Activated B cell treated with CpG ODN at 0.5 μM for 24 hours (primary cell): Measurements from ENCODE around the gene CSTF1. TPM values are rescaled to one million over a fixed set of nuclear protein-coding genes. Genes with fewer than 3 reads are reported as not detected.

Experiments
- ATAC-seq: fragments of 200-7000 bp; cut with Tn5 transposase; one replicate; pipeline ENCODE4 v1.10.0; 2021; ENCODE audit warnings: low read depth, mild to moderate bottlenecking, moderate library complexity
- CTCF ChIA-PET: fragments of 350-600 bp; sonication (Branson Sonifier 250); formaldehyde crosslinking; loops from one replicate; lab custom pipeline; 2021; ENCODE audit warnings: antibody characterized with exemption; lab: Charles Lee
- POLR2A ChIA-PET: fragments of 350-600 bp; sonication (Branson Sonifier 250); formaldehyde crosslinking; loops from one replicate; lab custom pipeline; 2021; ENCODE audit warnings: antibody characterized with exemption; lab: Charles Lee
- DNase-seq: peaks from one replicate; pipeline ENCODE4 v3.0.0; 2022
- H3K27ac Mint-ChIP-seq: one replicate; pipeline ENCODE4 v1.8.0; 2020; ENCODE audit warnings: mixed read lengths
- H3K27me3 Mint-ChIP-seq: one replicate; pipeline ENCODE4 v1.8.0; 2021; ENCODE audit warnings: mixed read lengths
- H3K36me3 Mint-ChIP-seq: one replicate; pipeline ENCODE4 v1.8.0; 2021; ENCODE audit warnings: low read depth, mixed read lengths
- H3K4me1 Mint-ChIP-seq: one replicate; pipeline ENCODE4 v1.8.0; 2021; ENCODE audit warnings: mixed read lengths
- H3K4me3 Mint-ChIP-seq: one replicate; pipeline ENCODE4 v1.8.0; 2020; ENCODE audit warnings: mild to moderate bottlenecking, mixed read lengths
- H3K9me3 Mint-ChIP-seq: one replicate; pipeline ENCODE4 v1.8.0; 2020; ENCODE audit warnings: mixed read lengths
- intact Hi-C: fragments of 100-400 bp; cut with micrococcal nuclease; formaldehyde crosslinking; loops from one replicate; pipeline ENCODE4 v1.15.1; 2024
- total RNA-seq: library from RNA; stranded (reverse); gene quantifications from 2 replicates; pipeline ENCODE4 v1.2.3, GENCODE V29; 2022
- TF ChIP-seq, protein P1 (sequence below): fragments of 200-600 bp; IDR thresholded peaks from one replicate; pipeline ENCODE4 v1.8.0; 2022; ENCODE audit warnings: antibody characterized with exemption, mild to moderate bottlenecking

Gene CSTF1
- total RNA-seq, 1 donor from 2014 or later, result 36.2 TPM

DNA sequence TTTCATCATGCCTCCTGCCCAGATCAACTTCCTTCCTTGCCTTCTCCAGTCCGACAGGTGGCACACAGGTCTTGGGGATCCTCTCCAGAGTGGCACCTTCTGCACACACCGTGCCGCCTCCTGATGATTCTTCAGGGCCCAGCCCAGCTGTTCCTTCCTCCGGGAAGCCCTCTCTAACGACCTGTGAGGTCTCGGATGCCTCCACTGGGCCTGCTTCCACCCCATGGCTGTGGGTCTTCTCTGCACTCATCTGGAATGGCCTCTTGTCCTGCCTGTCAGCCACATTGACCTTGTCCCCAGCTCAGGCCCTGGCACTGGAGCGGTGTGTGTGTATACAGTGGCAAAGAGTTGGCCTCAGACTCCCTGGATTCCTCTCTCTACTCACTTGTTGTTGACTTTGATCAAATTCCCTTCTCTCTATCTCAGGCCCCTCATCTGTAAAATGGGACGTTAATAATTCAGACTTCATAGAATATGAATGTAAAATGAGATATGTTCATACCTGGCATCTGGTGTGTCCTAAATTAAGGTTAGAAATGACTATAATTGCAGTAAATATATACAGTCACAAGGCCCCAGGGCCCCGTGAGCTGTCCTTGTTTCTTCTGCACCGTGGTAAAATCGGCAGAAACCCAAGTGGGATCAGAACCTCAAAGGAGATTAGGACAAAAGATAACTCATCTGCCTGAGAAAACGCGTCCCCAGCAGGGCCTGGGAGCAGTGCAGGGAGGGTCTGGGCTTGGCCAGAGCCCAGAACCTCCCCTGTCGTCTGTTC lies 32.1 kb upstream of the CSTF1 start:
- Mint-ChIP-seq H3K9me3 (no peaks in the 10 kb centered on the region), H3K27ac (no peak overlapping the region), H3K4me3 (peak overlapping the region; percentile 72), H3K27me3 (no peaks in the 10 kb centered on the region), H3K36me3 (peaks cover 1% of the 10 kb centered on the region), H3K4me1 (peaks cover 16% of the 10 kb centered on the region)
- DNase-seq (no peak), ATAC-seq (no peak)
- intact Hi-C loops, result no loop called here
- TF ChIP-seq, protein P1, sequence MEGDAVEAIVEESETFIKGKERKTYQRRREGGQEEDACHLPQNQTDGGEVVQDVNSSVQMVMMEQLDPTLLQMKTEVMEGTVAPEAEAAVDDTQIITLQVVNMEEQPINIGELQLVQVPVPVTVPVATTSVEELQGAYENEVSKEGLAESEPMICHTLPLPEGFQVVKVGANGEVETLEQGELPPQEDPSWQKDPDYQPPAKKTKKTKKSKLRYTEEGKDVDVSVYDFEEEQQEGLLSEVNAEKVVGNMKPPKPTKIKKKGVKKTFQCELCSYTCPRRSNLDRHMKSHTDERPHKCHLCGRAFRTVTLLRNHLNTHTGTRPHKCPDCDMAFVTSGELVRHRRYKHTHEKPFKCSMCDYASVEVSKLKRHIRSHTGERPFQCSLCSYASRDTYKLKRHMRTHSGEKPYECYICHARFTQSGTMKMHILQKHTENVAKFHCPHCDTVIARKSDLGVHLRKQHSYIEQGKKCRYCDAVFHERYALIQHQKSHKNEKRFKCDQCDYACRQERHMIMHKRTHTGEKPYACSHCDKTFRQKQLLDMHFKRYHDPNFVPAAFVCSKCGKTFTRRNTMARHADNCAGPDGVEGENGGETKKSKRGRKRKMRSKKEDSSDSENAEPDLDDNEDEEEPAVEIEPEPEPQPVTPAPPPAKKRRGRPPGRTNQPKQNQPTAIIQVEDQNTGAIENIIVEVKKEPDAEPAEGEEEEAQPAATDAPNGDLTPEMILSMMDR, result no peak
- ChIA-PET CTCF (no interaction called here), POLR2A (interaction anchor here (2.1 kb wide), 1 partner anchor 32 kb away, joined by 21 read pairs; the partner anchor contains the start of genes AURKA and CSTF1)

DNA sequence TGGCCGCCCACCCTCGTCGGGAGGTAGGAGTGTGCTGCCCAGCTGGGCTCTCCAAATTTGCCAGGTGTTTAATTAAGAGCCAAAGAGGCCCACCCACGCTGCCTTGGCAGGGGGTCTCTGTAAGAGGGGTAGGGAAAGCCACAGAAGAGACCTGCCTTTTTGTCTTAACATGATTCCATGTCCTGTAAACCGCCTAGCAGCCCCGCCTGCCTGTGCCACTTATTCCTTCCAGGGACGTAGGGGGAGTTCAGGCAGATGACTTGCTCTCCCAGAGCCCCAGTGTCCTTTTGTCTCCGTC lies 31.6 kb upstream of the CSTF1 start:
- CTCF ChIA-PET, result no interaction called here
- no peak for ATAC-seq
- Mint-ChIP-seq H3K36me3 (peaks cover 5% of the 10 kb centered on the region), H3K4me1 (peaks cover 16% of the 10 kb centered on the region), H3K27ac (no peak overlapping the region), H3K4me3 (peak overlapping the region; percentile 72), H3K27me3 (no peaks in the 10 kb centered on the region), H3K9me3 (no peaks in the 10 kb centered on the region)
- intact Hi-C loops, result no loop called here
- POLR2A ChIA-PET, result no interaction called here
- no peak for DNase-seq
- TF ChIP-seq, protein P1, result no peak

DNA sequence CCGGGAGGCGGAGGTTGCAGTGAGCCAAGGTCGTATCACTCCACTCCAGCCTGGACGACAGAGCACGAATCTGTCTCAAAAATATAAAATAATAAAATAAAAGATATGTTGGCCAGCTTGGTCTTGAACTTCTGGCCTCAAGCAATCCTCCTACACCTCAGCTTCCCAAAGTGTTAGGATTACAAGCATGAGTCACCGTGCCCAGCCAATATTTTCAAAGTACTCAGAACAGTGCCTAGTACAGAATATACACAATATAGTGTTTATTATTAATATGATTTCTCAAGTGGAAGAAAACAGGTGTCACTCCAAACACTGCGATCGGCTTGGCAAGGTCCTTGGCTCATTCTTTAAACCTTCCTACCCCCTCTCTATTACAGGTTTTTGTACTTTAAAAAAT lies 30.5 kb upstream of the CSTF1 start:
- Mint-ChIP-seq H3K4me3 (no peak overlapping the region), H3K4me1 (peaks cover 16% of the 10 kb centered on the region), H3K27ac (no peak overlapping the region), H3K27me3 (no peaks in the 10 kb centered on the region), H3K36me3 (peaks cover 11% of the 10 kb centered on the region), H3K9me3 (no peaks in the 10 kb centered on the region)
- TF ChIP-seq, protein P1, result no peak
- intact Hi-C loops, result no loop called here
- CTCF ChIA-PET, result interaction anchor here (0.6 kb wide), 2 partner anchors 12 to 29 kb away, joined by 3 to 4 read pairs; no protein-coding TSS in a partner anchor
- POLR2A ChIA-PET, result no interaction called here
- ATAC-seq (no peak), DNase-seq (no peak)

DNA sequence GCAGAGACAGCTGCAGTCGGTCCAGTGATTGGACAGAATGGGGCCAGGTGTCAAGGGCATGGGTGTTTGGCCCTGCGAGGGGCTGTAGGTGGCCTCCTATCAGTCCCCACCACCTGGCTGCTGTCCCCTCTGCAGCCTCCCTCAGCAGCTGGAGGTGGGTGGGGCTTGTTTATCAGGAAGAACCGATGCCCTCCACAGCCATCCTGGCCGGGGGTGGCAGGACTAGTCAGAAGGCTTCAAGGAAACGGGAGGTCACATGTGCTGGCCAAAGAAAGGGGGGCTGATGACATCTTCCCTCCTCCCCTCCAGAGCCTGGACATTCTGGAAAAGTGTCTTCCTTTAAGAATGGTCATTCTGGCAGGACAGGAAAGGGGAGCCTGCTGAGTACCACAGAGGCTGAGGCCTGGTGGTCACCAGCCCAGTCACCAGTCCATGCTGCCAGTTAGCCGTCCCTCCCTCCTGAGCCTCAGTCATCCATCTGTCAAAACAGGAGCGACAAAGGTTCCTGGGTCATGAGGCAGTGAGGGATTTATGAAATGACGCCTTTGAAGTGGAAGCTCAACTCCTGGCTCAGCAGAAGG lies 29.5 kb upstream of the CSTF1 start:
- peaks cover 11% of the 10 kb centered on the region for H3K36me3 Mint-ChIP-seq
- H3K27me3 Mint-ChIP-seq, result no peaks in the 10 kb centered on the region
- H3K27ac Mint-ChIP-seq, result no peak overlapping the region
- H3K4me3 Mint-ChIP-seq, result no peak overlapping the region
- CTCF ChIA-PET, result no interaction called here
- DNase-seq (no peak), ATAC-seq (no peak)
- TF ChIP-seq, protein P1, result no peak
- peaks cover 16% of the 10 kb centered on the region for H3K4me1 Mint-ChIP-seq
- no peaks in the 10 kb centered on the region for H3K9me3 Mint-ChIP-seq
- POLR2A ChIA-PET, result no interaction called here
- intact Hi-C loops, result no loop called here

DNA sequence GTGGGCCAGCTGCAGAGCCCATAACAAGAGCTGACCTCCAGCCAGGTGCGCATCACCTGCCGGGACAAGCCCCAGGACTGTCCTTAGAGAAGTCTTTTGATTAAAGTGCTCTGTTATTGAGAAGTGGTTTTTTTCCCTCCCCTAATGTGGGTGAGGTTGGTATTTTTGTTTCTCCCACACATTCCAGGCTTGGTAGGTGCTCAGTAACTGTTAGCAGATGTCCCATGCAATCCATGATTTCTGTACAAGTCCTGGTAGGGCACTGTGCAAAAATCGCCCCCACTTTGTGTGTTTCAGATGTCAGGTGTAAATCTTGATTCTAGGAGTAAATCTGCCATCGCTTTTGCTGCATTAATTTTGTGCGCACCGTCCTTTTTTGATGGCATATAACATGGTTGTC lies 29.0 kb upstream of the CSTF1 start:
- no peak overlapping the region for H3K27ac Mint-ChIP-seq
- ChIA-PET POLR2A (no interaction called here), CTCF (no interaction called here)
- H3K9me3 Mint-ChIP-seq, result no peaks in the 10 kb centered on the region
- H3K4me1 Mint-ChIP-seq, result peaks cover 10% of the 10 kb centered on the region
- no peak overlapping the region for H3K4me3 Mint-ChIP-seq
- H3K36me3 Mint-ChIP-seq, result peaks cover 11% of the 10 kb centered on the region
- TF ChIP-seq, protein P1, result no peak
- intact Hi-C loops, result no loop called here
- ATAC-seq, result no peak
- no peaks in the 10 kb centered on the region for H3K27me3 Mint-ChIP-seq
- DNase-seq, result no peak
